ENCODE results near the gene BCAR3. TPM values are rescaled to one million over a fixed set of nuclear protein-coding genes. Genes with fewer than 3 reads are reported as not detected.

Gene BCAR3
- total RNA-seq, 2 donors from 2014 or later = 32.7 to 48.7 TPM

DNA sequence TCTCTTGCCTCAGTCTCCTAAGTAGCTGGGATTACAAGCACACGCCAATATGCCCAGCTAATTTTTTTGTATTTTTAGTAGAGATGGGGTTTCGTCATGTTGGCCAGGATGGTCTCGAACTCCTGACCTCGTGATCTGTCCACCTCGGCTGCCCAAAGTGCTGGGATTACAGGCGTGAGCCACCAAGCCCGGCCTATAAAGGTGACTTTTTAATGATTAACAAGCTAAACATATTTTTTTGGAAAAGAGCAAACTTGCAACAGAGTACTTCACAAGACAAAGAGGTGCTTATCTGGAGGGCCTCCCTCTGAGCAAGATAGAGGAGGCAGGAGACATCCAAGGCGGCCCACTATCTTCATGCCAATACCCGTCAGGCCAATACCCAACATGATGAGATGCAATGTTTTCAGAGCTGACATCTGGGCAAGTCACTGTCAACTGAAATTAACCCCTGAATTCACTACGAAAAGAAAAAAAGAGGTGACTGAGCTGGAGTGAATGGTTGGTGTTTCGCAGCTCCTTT, 10.5 kb downstream of the BCAR3 start:
- Mint-ChIP-seq H3K4me1 (peaks cover 64% of the 10 kb centered on the region), H3K27me3 (ENCODE audit: insufficient read depth) (no peaks in the 10 kb centered on the region), H3K36me3 (ENCODE audit: low read depth) (peaks cover 69% of the 10 kb centered on the region), H3K9me3 (no peaks in the 10 kb centered on the region), H3K27ac (no peak overlapping the region), H3K4me3 (no peak overlapping the region)
- H3K4me3 ChIP-seq (ENCODE audit: low read length) = no peak overlapping the region
- H3K27me3 ChIP-seq (ENCODE audit: control insufficient read depth, insufficient read depth, low read length, poor library complexity, severe bottlenecking) = no peaks in the 10 kb centered on the region
- DNase-seq = peak; percentile 68
- no peak overlapping the region for H3K9ac ChIP-seq (ENCODE audit: extremely low read depth, low read length, poor library complexity, severe bottlenecking)
- TF ChIP-seq, protein P1, sequence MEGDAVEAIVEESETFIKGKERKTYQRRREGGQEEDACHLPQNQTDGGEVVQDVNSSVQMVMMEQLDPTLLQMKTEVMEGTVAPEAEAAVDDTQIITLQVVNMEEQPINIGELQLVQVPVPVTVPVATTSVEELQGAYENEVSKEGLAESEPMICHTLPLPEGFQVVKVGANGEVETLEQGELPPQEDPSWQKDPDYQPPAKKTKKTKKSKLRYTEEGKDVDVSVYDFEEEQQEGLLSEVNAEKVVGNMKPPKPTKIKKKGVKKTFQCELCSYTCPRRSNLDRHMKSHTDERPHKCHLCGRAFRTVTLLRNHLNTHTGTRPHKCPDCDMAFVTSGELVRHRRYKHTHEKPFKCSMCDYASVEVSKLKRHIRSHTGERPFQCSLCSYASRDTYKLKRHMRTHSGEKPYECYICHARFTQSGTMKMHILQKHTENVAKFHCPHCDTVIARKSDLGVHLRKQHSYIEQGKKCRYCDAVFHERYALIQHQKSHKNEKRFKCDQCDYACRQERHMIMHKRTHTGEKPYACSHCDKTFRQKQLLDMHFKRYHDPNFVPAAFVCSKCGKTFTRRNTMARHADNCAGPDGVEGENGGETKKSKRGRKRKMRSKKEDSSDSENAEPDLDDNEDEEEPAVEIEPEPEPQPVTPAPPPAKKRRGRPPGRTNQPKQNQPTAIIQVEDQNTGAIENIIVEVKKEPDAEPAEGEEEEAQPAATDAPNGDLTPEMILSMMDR (conservative IDR thresholded peaks at IDR 0.05) = no peak
- peaks cover 55% of the 10 kb centered on the region for H3K4me1 ChIP-seq (ENCODE audit: control insufficient read depth, insufficient read depth, low read length)
- H3K27ac ChIP-seq (ENCODE audit: low read depth, low read length) = no peak overlapping the region
- peaks cover 84% of the 10 kb centered on the region for H3K36me3 ChIP-seq (ENCODE audit: control insufficient read depth, insufficient read depth, low read length)
- H3K9me3 ChIP-seq (ENCODE audit: control insufficient read depth, low read length) = no peaks in the 10 kb centered on the region
- WGBS, 2 experiments (ENCODE audit: insufficient coverage in 1 of 2, insufficient read length in 1 of 2) = 77 to 93% methylated on average over 9 to 11 of the region's 11 CpGs

DNA sequence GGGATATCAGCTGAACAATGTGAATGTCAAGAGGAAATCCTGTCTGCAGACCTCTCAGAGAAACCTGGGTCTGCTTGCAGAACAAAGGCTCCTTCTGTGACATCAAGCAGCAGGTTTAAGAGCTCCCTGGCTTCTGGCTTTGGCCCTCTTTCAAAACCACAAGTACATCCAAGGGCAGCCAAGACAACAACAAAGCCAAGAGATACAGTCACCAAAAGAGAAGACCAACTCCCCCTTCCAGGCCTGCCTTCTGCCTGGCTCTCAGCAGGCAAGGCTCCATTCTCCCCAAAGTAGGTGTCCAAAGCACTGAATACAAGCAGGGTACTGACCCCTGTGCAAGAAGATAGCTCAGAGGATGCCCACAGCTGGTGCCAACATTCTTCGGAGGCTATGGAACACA, 11.5 kb downstream of the BCAR3 start:
- no peak for DNase-seq
- H3K9ac ChIP-seq (ENCODE audit: extremely low read depth, low read length, poor library complexity, severe bottlenecking) = no peak overlapping the region
- Mint-ChIP-seq H3K9me3 (no peaks in the 10 kb centered on the region), H3K36me3 (ENCODE audit: low read depth) (peaks cover 65% of the 10 kb centered on the region), H3K4me3 (no peak overlapping the region), H3K27ac (no peak overlapping the region), H3K4me1 (peaks cover 65% of the 10 kb centered on the region), H3K27me3 (ENCODE audit: insufficient read depth) (no peaks in the 10 kb centered on the region)
- peaks cover 87% of the 10 kb centered on the region for H3K36me3 ChIP-seq (ENCODE audit: control insufficient read depth, insufficient read depth, low read length)
- no peak overlapping the region for H3K4me3 ChIP-seq (ENCODE audit: low read length)
- 92% methylated on average over 1 of the region's 1 CpG for WGBS, 2 experiments (ENCODE audit: insufficient coverage in 1 of 2, insufficient read length in 1 of 2)
- TF ChIP-seq, protein P1 (conservative IDR thresholded peaks at IDR 0.05) = no peak
- H3K27ac ChIP-seq (ENCODE audit: low read depth, low read length) = no peak overlapping the region
- no peaks in the 10 kb centered on the region for H3K9me3 ChIP-seq (ENCODE audit: control insufficient read depth, low read length)
- H3K4me1 ChIP-seq (ENCODE audit: control insufficient read depth, insufficient read depth, low read length) = peaks cover 52% of the 10 kb centered on the region
- H3K27me3 ChIP-seq (ENCODE audit: control insufficient read depth, insufficient read depth, low read length, poor library complexity, severe bottlenecking) = no peaks in the 10 kb centered on the region

DNA sequence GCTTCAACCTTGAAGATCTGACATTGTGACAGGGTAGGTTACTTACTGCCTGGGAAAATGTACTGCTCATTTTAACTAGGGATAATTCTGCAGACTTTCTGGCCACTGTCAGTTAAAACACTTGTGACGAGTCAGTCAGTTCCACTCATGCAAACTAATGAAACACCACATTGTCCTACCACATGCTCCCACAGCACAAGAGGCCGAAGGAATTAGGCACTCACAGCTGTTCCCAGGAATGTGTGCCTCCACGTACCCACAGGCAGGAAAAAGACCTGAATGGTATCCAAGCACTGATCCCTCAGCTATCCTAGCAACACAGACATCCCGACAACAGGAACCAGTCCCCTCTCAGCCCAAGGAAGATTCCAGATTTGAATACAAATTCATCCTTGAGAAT, 12.3 kb downstream of the BCAR3 start:
- Mint-ChIP-seq H3K27ac (no peak overlapping the region), H3K4me3 (no peak overlapping the region)
- H3K4me1 ChIP-seq (ENCODE audit: control insufficient read depth, insufficient read depth, low read length) = peaks cover 56% of the 10 kb centered on the region

More for the DNA sequence above, 12.3 kb downstream of the BCAR3 start:
- Mint-ChIP-seq H3K9me3 (no peaks in the 10 kb centered on the region), H3K27me3 (ENCODE audit: insufficient read depth) (no peaks in the 10 kb centered on the region), H3K4me1 (peaks cover 73% of the 10 kb centered on the region), H3K36me3 (ENCODE audit: low read depth) (peaks cover 62% of the 10 kb centered on the region)
- no peaks in the 10 kb centered on the region for H3K27me3 ChIP-seq (ENCODE audit: control insufficient read depth, insufficient read depth, low read length, poor library complexity, severe bottlenecking)
- TF ChIP-seq, protein P1 (conservative IDR thresholded peaks at IDR 0.05) = no peak
- peaks cover 80% of the 10 kb centered on the region for H3K36me3 ChIP-seq (ENCODE audit: control insufficient read depth, insufficient read depth, low read length)
- no peaks in the 10 kb centered on the region for H3K9me3 ChIP-seq (ENCODE audit: control insufficient read depth, low read length)
- H3K4me3 ChIP-seq (ENCODE audit: low read length) = no peak overlapping the region
- no peak for DNase-seq
- H3K9ac ChIP-seq (ENCODE audit: extremely low read depth, low read length, poor library complexity, severe bottlenecking) = no peak overlapping the region
- 64 to 91% methylated on average over 4 of the region's 4 CpGs for WGBS, 2 experiments (ENCODE audit: insufficient coverage in 1 of 2, insufficient read length in 1 of 2)
- no peak overlapping the region for H3K27ac ChIP-seq (ENCODE audit: low read depth, low read length)
